ENCODE measurements around the gene MMEL1.
A peak's percentile ranks its signal among the peaks of the same experiment; 100 is the strongest.
"Not testable (repeated sequence)": the region's sequence is repeated elsewhere in the genome, so short reads cannot be mapped to it uniquely, and the experiment has no call there.

Gene MMEL1

DNA sequence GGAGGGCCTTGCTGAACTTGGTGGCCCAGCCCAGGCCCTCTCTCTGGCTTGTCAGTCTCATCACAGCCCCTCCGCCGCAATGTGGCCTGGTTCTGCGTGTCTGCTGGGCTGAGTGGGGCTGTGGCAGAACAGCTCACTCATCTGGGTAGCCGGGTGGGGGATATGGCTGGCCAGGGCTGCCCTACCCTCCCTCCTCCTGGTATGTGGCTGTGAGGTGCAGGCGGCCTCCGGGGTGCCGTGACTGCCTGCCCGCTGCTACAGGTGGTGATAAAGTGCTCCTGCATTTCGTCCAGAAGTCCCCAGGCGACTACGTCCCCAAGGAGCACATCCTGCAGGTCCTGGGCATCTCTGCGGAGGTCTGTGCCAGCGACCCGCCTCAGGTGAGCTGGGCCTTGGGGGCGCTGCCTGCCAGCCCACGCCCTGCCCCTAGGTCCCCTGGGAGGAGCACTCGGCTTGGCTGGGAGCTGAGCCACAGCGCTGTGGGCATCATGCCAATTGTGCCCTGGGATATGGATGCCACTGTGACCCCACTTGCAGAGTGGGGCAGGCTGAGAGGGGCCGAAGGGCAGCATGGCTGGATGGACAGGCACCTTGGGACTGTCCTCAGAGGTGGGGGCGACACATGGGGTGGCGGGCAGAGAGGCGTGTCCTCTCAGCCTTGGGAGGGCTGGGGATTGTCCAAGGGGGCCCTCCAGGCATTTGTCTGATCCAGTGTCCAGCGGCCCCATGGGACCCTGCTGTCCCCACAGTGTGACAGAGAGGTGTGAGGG is 44.0 kb downstream of the MMEL1 start:
- DNase-seq = no peak

DNA sequence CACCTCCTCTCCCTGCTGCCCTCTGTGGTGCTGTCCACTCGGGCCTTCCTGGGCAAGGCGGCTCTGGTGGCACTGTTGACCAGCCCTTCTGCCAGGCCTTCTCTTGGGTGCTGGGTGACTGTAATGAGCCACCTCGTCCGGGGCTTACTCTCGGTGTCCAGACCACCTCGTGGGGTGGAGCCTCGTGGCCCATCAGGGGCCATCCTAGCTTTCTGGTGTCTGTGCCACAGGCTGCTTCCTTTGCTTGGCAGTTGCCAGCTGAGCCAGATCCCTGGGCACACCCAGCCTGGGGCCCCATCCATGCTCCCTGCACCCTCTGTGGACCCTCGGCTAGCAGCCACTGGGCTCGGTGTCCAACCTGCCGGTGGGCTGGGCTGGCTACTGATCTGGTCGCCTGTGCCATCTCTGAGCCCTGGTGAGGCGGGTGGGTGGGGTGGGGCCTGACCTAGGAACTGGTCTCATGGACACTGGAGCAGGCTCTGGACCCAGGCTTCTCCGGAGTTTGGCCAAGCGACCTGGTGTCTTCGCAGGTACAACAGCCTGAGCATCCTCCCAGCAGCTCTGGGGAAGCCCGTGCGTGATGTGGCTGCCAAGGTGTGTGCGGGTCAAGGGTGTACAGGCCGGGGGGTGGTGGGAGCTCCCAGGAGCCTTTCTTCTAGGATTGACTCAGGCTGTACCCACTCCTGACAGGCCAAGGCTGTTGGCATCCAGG is 44.8 kb downstream of the MMEL1 start:
- no peak for DNase-seq

DNA sequence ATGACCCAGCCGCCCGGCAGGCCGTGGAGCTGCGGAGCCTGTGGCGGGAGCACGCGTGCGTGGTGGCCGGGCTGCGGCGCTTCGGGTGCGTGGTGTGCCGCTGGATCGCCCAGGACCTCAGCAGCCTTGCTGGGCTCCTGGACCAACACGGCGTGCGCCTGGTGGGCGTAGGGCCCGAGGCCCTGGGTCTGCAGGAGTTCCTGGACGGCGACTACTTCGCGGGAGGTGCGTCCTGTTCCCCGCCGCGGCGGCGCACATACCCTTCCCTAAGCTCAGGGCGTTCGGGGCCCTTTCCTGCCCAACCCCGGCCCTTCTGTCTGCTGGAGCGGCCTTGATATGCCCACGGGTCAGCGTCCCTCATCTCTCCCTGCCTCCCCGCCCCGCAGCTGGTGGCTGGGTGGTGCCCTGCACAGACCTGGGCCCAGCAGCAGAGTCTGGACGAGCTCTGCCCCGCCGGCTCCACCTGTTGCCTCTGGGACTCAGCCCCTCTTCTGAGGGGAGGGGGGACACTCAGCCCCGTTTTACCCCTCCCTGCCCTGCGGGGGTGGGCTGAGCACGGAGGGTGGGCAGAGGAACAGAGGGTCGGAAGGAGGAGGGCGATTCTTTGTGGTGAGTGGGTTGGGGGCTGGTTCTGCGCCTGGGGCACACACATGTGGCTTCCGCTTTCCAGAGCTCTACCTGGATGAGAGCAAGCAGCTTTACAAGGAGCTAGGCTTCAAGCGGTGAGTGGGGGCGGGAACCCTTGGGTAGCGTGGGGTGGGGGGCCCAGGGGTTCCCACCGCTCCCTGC is 45.6 kb downstream of the MMEL1 start:
- no peak for DNase-seq

DNA sequence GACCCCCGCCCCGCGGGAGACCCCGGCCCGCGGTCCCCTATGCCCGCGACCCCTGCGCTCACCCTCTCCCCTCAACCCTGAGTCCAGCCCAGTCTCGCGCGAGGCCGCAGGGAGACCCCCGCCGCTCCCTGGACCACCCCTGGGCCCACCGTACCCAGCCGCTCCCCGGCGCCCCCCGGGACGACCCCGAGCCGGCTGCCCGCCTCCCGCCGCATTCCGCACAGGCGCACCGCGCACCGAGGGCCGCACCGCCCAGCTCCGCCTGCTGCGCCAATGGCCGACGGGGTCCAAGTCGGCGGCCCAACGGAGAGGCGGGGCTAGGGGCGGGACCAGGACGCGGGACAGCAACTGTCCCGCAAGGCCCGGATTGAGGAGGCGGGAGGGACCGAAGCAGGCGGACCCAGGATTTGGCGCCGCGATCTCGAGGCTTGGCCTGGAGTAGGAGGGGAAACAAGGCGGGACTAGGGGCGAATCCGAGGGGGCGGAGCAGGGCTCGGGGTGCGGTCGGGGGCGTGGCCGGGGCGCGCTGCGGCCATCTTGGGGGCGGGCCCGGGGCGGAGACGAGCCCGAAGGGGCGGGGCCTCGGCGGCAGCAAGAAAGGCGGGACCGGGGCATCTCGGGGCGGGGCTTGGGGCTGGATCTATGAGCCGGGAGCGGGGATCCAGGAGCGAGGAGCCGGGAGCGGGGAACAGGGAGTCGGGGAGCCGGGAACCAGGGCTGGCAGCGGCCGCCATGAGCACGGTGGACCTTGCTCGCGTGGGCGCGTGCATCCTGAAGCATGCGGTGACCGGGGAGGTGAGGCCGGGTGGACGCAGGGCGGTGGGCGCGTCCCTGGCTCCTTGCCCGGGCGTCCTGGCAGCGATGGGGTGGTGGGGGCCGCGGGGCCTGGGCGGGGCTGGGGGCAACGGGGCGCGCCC is 46.4 kb downstream of the MMEL1 start, which contains the start of gene PRXL2B:
PRXL2B (plus strand) TSS at position 624 of the 917 bp plus-strand sequence; CDS start at position 733, 109 bp downstream.
- DNase-seq = peak; percentile 100

DNA sequence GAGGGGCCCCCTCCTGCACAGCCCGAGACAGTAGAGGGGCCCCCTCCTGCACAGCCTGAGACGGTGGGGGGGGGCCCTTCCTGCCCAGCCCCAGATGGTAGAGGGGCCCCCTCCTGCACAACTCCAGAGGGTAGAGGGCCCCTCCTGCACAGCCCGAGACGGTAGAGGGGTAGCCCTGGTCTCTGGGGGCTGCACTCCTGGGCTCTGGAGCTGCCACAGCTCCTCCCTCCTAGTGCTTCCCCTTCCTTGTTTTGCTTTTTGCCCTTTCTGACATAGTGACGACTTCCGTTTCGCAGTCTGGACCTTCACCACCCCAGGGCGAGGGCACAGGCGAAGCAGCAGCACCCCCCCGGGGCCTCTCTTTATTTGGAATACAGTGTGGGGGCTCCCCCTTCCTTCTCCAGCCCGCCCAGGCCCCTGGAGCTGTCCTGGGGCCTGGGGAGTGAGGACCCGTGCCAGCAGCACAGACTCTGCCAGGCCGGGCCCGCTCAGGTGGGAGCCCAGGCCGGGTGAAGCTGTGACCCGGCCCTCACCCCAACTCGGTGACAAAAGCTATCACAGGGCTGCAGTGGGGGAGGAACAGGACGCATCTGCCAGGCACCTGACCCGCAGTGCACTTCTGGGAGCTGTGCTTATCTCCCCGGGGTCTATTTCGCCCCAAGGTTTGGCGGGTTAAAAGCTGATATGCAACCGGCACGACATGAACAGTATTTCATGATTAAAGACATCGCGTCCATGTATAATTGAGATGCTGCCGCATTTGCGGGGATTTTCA is 47.3 kb downstream of the MMEL1 start:
- peak; percentile 63 for DNase-seq

DNA sequence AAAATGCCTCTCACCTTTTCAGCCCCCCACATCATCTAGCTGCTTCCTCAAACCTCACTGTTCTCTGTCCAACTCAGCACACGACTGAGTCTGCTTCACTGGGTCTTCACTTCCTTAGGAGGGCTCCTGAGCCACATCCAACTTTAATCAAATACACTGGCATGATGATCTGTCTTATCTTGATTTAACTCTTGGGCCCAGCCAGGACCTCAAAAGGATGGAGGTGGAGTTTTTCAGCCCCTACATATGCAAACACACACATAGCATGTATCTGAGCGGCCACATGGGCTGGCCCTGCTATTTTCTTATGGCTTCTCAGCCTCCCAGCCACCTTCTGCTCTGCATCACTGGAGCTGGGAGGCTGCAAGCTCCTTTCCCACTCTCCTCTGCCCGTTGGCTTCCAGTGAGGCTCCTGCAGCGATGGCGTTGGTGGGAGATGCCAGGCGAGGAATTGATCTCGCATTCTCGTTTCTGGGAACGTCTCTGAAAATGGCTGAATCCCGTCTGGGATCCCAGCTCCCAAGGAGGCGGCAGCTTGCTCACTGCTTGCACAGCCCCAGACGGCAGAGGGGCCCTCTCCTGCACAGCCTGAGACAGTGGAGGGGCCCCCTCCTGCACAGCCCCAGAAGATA is 48.0 kb downstream of the MMEL1 start:
- no peak for DNase-seq

DNA sequence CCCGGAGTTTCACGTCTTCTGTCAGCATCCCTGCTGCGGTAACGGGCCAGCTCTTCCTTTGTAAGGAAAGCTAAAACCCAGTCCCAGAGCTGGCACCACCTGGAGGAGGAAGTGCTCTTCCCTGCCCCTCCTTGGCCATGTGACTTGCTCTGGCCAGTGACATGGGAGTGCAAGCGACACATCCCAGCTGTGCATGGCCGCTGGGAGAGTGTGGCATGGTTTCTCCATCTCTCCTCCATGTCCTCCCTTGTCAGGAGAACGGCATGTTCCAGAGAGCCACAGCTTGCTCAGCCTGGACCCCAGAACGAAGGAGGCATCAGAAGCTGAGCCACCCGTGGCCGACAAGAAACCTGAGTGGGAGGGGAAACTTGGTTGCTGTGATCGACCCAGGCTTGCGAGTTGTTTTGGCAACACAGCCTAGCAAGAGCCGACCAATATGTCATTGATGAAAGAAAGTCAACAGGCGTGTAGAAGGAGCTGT is 48.9 kb downstream of the MMEL1 start:
- no peak for DNase-seq

DNA sequence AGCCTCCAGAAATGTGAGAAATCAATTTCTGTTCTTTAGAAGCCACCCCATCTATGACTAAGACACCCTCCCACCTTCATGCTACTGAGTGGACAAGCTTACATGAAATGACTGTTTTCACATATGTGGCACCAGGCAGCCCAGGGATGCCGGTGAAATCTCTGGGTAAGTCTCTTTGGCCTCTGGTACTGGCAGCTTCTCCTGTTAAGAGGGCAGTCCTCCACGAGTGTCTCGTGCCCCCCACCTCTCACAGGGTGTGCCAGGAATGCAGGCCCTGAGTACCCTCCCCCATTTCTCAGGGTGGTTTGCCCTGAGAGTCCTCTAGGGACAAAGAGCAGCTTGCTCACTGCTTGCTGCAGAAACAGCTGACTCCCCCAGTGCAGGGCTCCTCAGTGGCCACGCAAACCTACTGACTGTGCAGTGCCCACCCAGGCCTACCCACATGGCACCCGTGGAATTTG is 49.5 kb downstream of the MMEL1 start:
- no peak for DNase-seq

DNA sequence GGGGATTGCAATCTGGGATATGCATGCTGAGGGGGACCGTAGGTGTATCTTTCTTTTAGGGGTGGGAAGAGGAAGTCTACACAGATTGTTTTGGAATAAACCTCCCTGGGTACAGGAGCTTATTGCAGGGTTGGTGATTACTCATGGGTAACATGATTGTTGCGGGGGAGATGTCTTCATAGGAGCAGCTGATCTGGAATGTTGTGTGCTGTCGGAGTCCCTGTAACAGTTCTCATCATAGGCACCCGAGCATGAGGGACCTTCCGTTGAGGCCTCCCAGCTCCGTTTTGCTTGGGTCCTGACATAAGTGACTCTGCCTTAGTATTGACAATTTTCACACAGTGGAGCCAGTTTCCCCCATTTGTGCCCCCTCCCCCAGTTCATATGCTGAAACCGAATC is 50.4 kb downstream of the MMEL1 start:
- DNase-seq = no peak

DNA sequence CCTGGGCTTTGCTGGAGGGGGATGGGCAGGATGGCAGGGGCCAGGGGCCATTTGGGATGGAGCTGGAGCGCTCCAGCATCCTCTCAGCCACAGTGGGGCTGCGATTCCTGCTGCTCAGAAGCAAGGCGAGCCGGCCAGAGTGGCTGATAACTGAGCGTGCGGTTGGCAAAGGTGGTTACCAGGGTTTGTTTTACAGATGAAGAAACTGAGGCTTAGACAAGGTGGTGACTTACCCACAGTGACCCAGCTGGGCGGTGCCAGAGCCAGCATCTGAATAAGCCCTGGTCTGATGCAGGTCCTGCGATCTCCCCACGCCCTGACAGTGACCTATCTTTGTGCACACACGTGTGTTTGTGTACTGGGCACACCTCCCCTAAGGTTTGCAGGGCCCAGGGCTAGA is 52.1 kb downstream of the MMEL1 start:
- no peak for DNase-seq

DNA sequence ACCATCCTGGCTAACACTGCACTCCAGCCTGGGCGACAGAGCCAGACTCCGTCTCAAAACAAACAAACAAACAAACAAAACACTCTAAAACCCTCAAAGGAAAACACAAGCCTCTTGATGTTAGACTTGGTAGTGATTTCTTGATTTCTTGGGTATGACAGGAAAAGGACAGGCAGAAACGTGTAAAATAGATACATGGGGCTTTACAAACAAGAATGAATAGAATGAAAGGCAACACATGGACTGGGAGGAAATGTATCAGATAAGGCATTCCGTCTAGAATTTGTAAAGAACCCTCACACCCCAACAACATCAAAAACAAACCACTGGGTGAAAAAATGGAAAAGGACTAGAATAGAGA is 54.1 kb downstream of the MMEL1 start:
- no peak for DNase-seq

DNA sequence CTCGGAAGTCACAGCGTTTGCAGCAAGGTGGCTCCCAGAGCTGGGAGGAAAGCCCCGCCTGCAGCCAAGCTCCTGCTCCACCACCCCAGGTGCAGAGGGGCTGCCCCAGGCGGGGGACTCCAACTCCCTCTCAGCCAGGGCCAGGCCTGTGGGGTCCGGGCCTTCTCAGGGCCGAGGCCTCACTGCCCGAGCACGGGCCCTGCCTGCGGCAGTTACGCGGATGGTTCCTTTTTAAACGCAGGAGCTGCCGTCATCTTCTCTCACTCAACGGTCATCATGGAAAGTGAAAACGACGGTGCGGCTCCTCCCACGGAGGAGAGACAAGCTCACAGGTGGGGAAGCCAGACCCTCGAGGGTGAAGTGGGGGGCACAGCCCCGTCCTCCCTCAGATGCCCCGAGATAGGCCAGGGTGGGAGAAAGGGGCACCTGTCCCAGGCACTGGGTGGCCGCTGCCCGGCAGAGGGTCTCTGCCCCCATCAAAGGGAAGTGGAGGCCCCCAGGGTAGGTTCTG is 55.2 kb downstream of the MMEL1 start:
- not testable (repeated sequence) for DNase-seq

DNA sequence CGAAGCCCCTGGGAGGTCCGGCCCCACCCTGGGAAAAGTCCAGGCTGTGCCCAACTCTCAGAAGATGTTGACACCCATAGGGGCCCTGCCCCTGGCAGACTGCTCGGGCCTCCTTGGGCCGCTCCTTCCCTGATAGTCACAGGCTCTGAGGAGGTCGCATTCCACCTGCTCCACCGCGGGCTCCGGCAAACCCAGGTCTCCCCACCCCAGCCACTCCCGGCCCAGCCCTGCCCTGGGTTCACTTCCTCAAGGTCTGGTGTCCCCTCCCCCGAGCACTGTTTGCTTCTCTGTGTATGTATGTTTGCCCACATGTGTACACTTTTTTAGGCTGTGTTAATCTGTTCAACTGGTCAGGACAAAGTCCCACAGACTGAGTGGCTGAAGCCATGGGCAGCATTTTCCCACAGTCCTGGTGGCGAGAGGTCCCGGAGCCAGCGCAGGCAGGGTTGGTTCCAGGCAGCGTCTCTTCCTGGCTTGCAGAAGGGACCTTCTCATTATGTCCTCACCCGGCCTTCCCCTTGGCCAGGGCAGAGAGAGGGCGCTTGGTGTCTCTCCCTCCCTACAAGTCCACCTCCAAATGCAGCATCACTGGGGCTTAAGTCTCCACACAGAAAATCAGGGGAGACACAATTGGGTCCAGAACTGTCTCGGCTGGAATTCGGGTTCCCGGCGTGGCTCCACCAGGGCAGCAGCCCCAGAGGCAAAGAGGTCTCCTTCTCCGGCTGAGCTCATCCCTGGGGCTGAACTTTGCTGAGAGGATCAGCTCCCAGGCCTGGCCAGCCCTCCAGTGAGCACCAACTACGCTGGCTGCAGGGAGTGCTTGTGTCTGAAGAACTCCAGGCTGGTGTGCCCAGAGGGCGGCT is 56.8 kb downstream of the MMEL1 start:
- DNase-seq = no peak

DNA sequence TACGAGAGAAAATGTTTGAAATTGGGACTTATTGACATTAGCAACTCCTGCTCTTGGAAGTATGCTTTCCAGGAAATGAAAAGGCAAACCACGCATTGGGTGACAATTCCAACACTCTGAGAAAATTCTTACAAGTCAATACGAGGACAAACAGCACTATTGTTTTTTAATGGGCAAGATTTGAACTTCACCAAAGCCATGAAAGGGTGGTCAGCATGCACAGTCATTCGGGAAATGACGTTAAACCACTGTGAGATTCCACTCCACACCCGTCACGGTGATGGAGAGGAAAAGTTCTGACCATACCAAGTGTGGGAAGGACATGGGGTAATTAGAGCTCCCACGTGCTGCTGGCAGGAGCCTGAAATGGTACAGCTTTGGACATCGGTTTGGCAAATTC is 58.5 kb downstream of the MMEL1 start:
- no peak for DNase-seq

DNA sequence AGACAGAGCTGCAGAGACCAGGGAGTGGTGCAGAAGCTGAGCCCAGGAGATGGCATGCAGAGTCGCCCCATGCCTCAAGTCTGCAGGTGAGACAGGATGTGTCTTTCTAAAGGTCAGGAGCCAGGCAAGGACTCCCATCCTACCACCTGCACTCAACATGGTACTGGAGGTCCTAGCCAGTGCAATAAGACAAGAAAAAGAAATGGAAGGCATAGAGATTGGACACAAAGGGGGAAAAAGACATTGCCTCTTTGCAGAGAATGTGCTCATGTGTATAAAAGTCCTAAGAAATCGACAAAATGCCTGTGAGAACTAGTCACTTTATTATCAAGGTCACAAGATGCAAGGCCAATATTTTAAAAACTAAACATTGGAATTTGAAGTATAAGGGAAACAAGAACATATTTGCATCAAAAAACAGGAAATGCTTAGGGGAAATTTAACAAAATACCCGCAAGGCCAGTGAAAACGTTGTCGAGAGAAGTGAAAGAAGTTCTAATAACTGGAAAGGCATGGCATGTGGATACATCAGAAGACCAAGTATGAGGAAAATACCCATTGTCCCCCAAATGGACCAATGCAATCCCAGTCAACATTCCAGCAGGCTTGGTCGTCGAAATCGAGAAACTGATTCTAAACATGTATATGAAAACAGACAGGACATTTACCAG is 59.4 kb downstream of the MMEL1 start:
- no peak for DNase-seq

DNA sequence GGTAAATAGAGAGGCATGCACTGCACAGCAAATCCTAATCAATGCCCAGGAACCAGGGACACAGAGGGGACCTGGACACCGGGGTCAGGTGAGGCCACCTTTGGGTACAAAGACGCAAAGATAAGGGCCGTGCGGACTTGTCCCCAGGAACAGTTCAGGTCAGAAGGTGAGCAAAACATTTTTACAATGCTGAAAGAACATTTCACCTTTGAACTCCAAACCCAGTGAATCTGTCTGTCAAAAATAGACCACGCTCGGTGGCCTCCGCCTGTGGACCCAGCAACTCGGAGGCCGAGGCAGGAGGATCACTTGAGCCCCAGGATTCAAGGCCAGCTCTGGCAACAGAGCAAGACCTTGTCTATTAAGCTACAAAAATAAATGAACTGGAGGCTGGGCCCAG is 61.5 kb downstream of the MMEL1 start:
- no peak for DNase-seq

DNA sequence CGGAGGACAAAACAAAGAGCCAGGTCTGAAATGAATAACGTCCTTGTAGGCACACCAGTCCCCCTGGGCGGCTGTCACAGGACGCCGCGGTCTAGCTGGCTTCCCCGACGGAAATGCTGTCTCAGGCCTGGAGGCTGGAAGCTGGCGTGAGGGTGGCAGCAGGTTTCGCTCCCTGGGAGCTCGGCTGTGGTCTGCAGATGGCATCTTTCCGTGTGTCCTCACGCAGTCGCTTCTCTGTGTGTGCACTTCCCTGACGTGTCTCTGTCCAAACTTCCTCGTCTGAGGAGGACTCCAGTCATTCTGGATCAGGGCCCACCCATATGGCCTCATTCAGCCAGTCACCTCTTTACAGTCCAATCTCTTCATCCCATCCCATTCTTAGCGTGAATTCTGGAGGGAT is 62.5 kb downstream of the MMEL1 start:
- no peak for DNase-seq

DNA sequence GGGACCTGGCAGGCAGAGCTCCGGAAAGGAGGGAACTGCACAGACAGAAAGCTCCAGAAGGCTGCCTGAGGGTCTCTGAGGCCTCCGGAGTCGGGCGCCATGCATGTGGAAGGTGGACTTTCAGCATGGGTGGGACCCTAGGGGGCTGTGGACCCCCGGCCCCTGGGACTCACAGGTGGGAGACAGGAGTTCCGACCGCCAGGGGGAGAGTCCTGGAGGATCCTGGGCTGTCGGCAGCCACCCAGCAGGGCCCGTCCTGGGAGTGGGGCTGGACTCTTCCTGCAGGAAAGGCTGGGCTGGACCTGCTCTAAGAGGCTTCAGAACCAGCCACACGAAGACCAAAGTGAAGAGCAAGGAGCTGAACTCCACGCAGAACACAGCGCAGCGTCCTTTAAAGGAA is 63.1 kb downstream of the MMEL1 start:
- DNase-seq = not testable (repeated sequence)

DNA sequence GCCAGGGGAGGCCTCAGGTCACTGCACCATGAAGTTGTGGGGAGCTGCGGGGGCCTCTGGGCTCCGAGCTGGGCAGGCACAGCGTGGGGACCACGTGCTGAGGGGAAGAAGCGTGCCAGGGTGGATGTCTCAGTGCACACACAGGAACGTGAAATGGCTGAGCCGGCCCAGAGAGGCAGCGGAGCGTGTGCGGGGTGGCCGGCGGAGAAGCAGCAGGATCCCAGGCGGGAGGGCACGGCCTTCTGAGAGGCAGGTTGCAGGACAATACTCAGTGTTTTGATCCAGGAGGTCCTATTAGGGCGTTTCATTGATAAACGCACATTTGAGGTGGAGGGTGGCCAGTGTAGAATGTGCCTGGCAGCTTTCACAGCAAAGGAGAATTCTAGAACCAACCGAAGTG is 63.8 kb downstream of the MMEL1 start:
- no peak for DNase-seq

Measured in left hindlimb (tissue), 1 donor.